Astrocyte (in vitro differentiated cells and primary cell): ENCODE data around the gene SPIRE1.

Source experiments
- CTCF ChIP-seq: IDR thresholded peaks from 2 replicates; pipeline ENCODE4 v1.5.1; 2011; ENCODE audit warnings: low read depth, mild to moderate bottlenecking, inconsistent platforms, low read length, moderate library complexity; ENCODE audit not compliant: insufficient read depth
- EZH2 ChIP-seq: IDR thresholded peaks from 2 replicates; pipeline ENCODE4 v1.6.1; 2012; ENCODE audit warnings: mild to moderate bottlenecking, low read length, inconsistent platforms; ENCODE audit not compliant: insufficient read depth

- TF ChIP-seq CTCF: no peak
- no peak for TF ChIP-seq EZH2
Observed at GRCh38 chr18:12406371-12407111, 251.4 kb downstream of the SPIRE1 start.
